Measurements from ENCODE around the gene KLHL29.

The KLHL29 gene

DNA sequence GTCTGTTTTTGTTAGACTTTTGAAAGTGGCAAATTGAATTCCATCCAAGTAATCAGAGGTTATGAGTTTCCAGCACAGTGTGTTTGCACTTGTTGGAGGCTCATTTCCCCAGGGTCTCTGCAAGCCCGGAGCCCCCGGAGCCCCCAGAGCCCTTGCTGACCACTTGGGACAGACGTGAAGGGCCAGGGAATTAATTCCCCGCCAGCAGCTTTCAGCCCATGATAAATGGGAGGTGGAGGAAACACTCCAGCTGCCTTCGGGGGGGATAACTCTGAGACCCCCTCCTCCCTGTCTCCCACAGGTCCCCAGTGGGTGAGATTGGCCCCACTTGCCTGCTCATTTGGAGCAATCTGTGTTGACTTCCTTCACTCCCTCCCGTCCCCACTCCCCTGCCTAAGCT, 79.2 kb downstream of the KLHL29 start:
- no peak overlapping the region for H2BK5ac ChIP-seq (ENCODE audit: low read depth, low read length, poor library complexity)
- no CpG with 5 or more reads among the region's 6 CpGs for WGBS (ENCODE audit: extremely low coverage, insufficient coverage, insufficient read length)
- H3K79me2 ChIP-seq (ENCODE audit: control insufficient read depth, insufficient read depth, low read length, poor library complexity) = no peaks in the 10 kb centered on the region
- no peaks in the 10 kb centered on the region for H3K79me1 ChIP-seq (ENCODE audit: low read length)
- no peak overlapping the region for H2AFZ ChIP-seq (ENCODE audit: insufficient read depth, low read length, poor library complexity)
- H4K12ac ChIP-seq (ENCODE audit: low read depth, low read length) = no peak overlapping the region
- no peak overlapping the region for H3K4ac ChIP-seq (ENCODE audit: low read depth, low read length)
- H3K23ac ChIP-seq (ENCODE audit: low read length) = no peak overlapping the region
- no peaks in the 10 kb centered on the region for H3K36me3 ChIP-seq (ENCODE audit: control insufficient read depth in 1 of 2, insufficient read depth in 2 of 2, low read length in 2 of 2)
- H4K8ac ChIP-seq (ENCODE audit: low read depth, low read length) = no peak overlapping the region
- peaks cover 3% of the 10 kb centered on the region for H3K9me3 ChIP-seq (ENCODE audit: insufficient read depth, low read depth, low read length)
- H2AK5ac ChIP-seq (ENCODE audit: low read length) = no peak overlapping the region
- H3K27me3 ChIP-seq (ENCODE audit: insufficient read depth, low read length) = no peaks in the 10 kb centered on the region
- H3K18ac ChIP-seq (ENCODE audit: low read length) = no peak overlapping the region
- no peak overlapping the region for H3K27ac ChIP-seq (ENCODE audit: low read depth, low read length)
- no peak overlapping the region for H3K14ac ChIP-seq (ENCODE audit: low read length)
- H3K4me2 ChIP-seq (ENCODE audit: low read length) = no peak overlapping the region
- no peak overlapping the region for H3K4me3 ChIP-seq (ENCODE audit: low read depth, low read length)
- H3K4me1 ChIP-seq (ENCODE audit: control insufficient read depth in 1 of 2, insufficient read depth in 2 of 2, low read length in 2 of 2) = no peaks in the 10 kb centered on the region
- no peak overlapping the region for H2BK120ac ChIP-seq (ENCODE audit: insufficient read depth, low read length, poor library complexity)
- no peak for DNase-seq
- H4K91ac ChIP-seq (ENCODE audit: low read depth, low read length) = no peak overlapping the region
- H3K9ac ChIP-seq (ENCODE audit: low read length) = no peak overlapping the region
- no peak overlapping the region for H2BK12ac ChIP-seq (ENCODE audit: low read length)

DNA sequence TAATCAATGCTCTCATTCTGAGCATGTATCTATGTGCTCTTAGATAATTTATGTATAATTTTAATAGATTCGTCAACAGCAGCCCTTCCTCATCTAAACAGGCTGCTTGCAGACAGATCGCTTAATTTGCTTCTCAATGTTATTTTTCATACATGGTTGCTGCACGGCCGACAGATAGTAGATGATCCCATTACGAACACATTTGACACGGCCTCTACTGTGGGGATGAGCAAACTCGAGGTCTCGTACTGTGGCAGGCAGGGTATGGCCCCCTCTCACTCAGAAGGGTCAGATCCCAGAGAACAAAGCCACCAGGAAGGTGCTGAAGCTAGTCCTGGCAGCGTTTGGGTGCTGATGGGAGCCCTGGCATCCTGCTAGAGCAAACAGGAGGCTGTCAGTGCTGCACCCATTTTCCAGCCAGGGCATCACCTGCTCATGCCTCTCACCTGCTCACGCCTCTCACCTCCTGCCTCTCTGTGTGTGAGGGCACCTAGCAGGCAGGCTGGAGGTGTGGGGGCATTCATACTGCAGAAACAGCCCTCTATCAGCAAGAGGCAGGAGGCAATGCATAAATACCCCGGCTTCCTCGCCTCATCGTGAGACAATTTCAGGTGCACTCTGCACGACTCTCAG, 80.0 kb downstream of the KLHL29 start:
- no peak overlapping the region for H4K12ac ChIP-seq (ENCODE audit: low read depth, low read length)
- H2BK5ac ChIP-seq (ENCODE audit: low read depth, low read length, poor library complexity) = no peak overlapping the region
- H3K18ac ChIP-seq (ENCODE audit: low read length) = peak overlapping the region; percentile 21
- no peak overlapping the region for H3K27ac ChIP-seq (ENCODE audit: low read depth, low read length)
- no peak overlapping the region for H3K9ac ChIP-seq (ENCODE audit: low read length)
- peaks cover 3% of the 10 kb centered on the region for H3K9me3 ChIP-seq (ENCODE audit: insufficient read depth, low read depth, low read length)
- no peaks in the 10 kb centered on the region for H3K79me2 ChIP-seq (ENCODE audit: control insufficient read depth, insufficient read depth, low read length, poor library complexity)
- no peak for DNase-seq
- no peaks in the 10 kb centered on the region for H3K36me3 ChIP-seq (ENCODE audit: control insufficient read depth in 1 of 2, insufficient read depth in 2 of 2, low read length in 2 of 2)
- no peak overlapping the region for H3K14ac ChIP-seq (ENCODE audit: low read length)
- H4K91ac ChIP-seq (ENCODE audit: low read depth, low read length) = no peak overlapping the region
- no CpG with 5 or more reads among the region's 14 CpGs for WGBS (ENCODE audit: extremely low coverage, insufficient coverage, insufficient read length)
- no peak overlapping the region for H4K8ac ChIP-seq (ENCODE audit: low read depth, low read length)
- H3K4me1 ChIP-seq (ENCODE audit: control insufficient read depth in 1 of 2, insufficient read depth in 2 of 2, low read length in 2 of 2) = no peaks in the 10 kb centered on the region
- H2BK12ac ChIP-seq (ENCODE audit: low read length) = no peak overlapping the region
- no peak overlapping the region for H3K4me2 ChIP-seq (ENCODE audit: low read length)
- H3K4ac ChIP-seq (ENCODE audit: low read depth, low read length) = no peak overlapping the region
- H3K23ac ChIP-seq (ENCODE audit: low read length) = no peak overlapping the region
- no peak overlapping the region for H3K4me3 ChIP-seq (ENCODE audit: low read depth, low read length)
- no peak overlapping the region for H2AK5ac ChIP-seq (ENCODE audit: low read length)
- no peaks in the 10 kb centered on the region for H3K79me1 ChIP-seq (ENCODE audit: low read length)
- no peak overlapping the region for H2BK120ac ChIP-seq (ENCODE audit: insufficient read depth, low read length, poor library complexity)
- no peaks in the 10 kb centered on the region for H3K27me3 ChIP-seq (ENCODE audit: insufficient read depth, low read length)
- H2AFZ ChIP-seq (ENCODE audit: insufficient read depth, low read length, poor library complexity) = no peak overlapping the region

DNA sequence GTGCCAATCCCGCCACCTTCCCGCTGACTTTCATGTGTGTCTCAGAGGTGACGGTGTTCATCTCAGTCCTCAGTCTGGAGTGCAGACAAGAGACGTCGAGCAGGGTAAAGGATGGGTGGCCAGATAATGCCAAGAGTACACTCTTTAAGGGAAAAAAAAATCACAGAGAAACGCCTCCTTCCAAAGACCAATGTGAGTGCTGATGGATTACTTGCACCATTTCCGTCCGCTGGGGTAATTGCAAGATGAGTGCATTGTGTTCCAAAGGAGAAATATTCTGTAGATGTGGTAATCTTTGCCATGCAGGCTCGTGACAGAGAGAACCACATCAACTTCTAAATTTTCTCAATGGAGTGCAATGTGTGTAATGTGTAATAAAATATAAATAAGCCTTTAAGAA, 81.0 kb downstream of the KLHL29 start:
- H3K27me3 ChIP-seq (ENCODE audit: insufficient read depth, low read length) = no peaks in the 10 kb centered on the region
- peaks cover 3% of the 10 kb centered on the region for H3K9me3 ChIP-seq (ENCODE audit: insufficient read depth, low read depth, low read length)
- H3K36me3 ChIP-seq (ENCODE audit: control insufficient read depth in 1 of 2, insufficient read depth in 2 of 2, low read length in 2 of 2) = no peaks in the 10 kb centered on the region
- no peaks in the 10 kb centered on the region for H3K79me1 ChIP-seq (ENCODE audit: low read length)
- WGBS (ENCODE audit: extremely low coverage, insufficient coverage, insufficient read length) = no CpG with 5 or more reads among the region's 9 CpGs
- no peak overlapping the region for H3K18ac ChIP-seq (ENCODE audit: low read length)
- no peaks in the 10 kb centered on the region for H3K4me1 ChIP-seq (ENCODE audit: control insufficient read depth in 1 of 2, insufficient read depth in 2 of 2, low read length in 2 of 2)
- DNase-seq = no peak
- H3K27ac ChIP-seq (ENCODE audit: low read depth, low read length) = no peak overlapping the region
- H3K4ac ChIP-seq (ENCODE audit: low read depth, low read length) = no peak overlapping the region
- H4K12ac ChIP-seq (ENCODE audit: low read depth, low read length) = no peak overlapping the region
- no peak overlapping the region for H2BK120ac ChIP-seq (ENCODE audit: insufficient read depth, low read length, poor library complexity)
- no peak overlapping the region for H2AFZ ChIP-seq (ENCODE audit: insufficient read depth, low read length, poor library complexity)
- no peak overlapping the region for H2AK5ac ChIP-seq (ENCODE audit: low read length)
- no peak overlapping the region for H2BK5ac ChIP-seq (ENCODE audit: low read depth, low read length, poor library complexity)
- H3K14ac ChIP-seq (ENCODE audit: low read length) = no peak overlapping the region
- no peaks in the 10 kb centered on the region for H3K79me2 ChIP-seq (ENCODE audit: control insufficient read depth, insufficient read depth, low read length, poor library complexity)
- H2BK12ac ChIP-seq (ENCODE audit: low read length) = no peak overlapping the region
- H4K8ac ChIP-seq (ENCODE audit: low read depth, low read length) = no peak overlapping the region
- no peak overlapping the region for H4K91ac ChIP-seq (ENCODE audit: low read depth, low read length)
- no peak overlapping the region for H3K4me3 ChIP-seq (ENCODE audit: low read depth, low read length)
- no peak overlapping the region for H3K4me2 ChIP-seq (ENCODE audit: low read length)
- H3K23ac ChIP-seq (ENCODE audit: low read length) = no peak overlapping the region
- no peak overlapping the region for H3K9ac ChIP-seq (ENCODE audit: low read length)

DNA sequence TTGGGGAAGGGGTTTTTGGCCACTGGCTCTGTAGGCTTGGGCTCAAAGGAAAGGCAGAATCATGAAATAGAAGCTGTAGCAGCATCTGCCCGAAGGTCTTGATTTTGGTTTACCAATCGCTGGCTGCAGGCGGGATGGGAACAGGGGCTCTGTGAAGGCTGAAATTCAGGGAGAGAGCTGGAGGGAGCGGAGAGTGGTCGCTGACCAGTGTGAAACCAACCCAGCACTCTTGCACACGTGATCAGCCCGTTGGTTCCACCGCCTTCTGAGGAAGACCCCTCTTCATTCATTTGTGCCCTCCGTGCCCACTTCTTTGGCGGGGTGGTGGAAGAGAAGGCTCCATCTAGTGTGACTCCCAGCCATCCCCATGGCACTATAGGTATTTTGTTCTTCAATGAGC, 82.6 kb downstream of the KLHL29 start:
- H3K79me2 ChIP-seq (ENCODE audit: control insufficient read depth, insufficient read depth, low read length, poor library complexity) = no peaks in the 10 kb centered on the region
- no peak overlapping the region for H2BK5ac ChIP-seq (ENCODE audit: low read depth, low read length, poor library complexity)
- H2AK5ac ChIP-seq (ENCODE audit: low read length) = no peak overlapping the region
- no peaks in the 10 kb centered on the region for H3K36me3 ChIP-seq (ENCODE audit: control insufficient read depth in 1 of 2, insufficient read depth in 2 of 2, low read length in 2 of 2)
- no peak overlapping the region for H2AFZ ChIP-seq (ENCODE audit: insufficient read depth, low read length, poor library complexity)
- H3K9ac ChIP-seq (ENCODE audit: low read length) = no peak overlapping the region
- no peaks in the 10 kb centered on the region for H3K79me1 ChIP-seq (ENCODE audit: low read length)
- no peak overlapping the region for H3K4me3 ChIP-seq (ENCODE audit: low read depth, low read length)
- H4K91ac ChIP-seq (ENCODE audit: low read depth, low read length) = no peak overlapping the region
- H3K4me1 ChIP-seq (ENCODE audit: control insufficient read depth in 1 of 2, insufficient read depth in 2 of 2, low read length in 2 of 2) = no peaks in the 10 kb centered on the region
- no peak overlapping the region for H3K27ac ChIP-seq (ENCODE audit: low read depth, low read length)
- no peak overlapping the region for H2BK12ac ChIP-seq (ENCODE audit: low read length)
- H4K12ac ChIP-seq (ENCODE audit: low read depth, low read length) = no peak overlapping the region
- peaks cover 2% of the 10 kb centered on the region for H3K9me3 ChIP-seq (ENCODE audit: insufficient read depth, low read depth, low read length)
- H3K23ac ChIP-seq (ENCODE audit: low read length) = no peak overlapping the region
- DNase-seq = no peak
- H3K18ac ChIP-seq (ENCODE audit: low read length) = no peak overlapping the region
- no peak overlapping the region for H3K4me2 ChIP-seq (ENCODE audit: low read length)
- H2BK120ac ChIP-seq (ENCODE audit: insufficient read depth, low read length, poor library complexity) = no peak overlapping the region
- WGBS (ENCODE audit: extremely low coverage, insufficient coverage, insufficient read length) = no CpG with 5 or more reads among the region's 10 CpGs
- no peaks in the 10 kb centered on the region for H3K27me3 ChIP-seq (ENCODE audit: insufficient read depth, low read length)
- H4K8ac ChIP-seq (ENCODE audit: low read depth, low read length) = no peak overlapping the region
- no peak overlapping the region for H3K4ac ChIP-seq (ENCODE audit: low read depth, low read length)
- H3K14ac ChIP-seq (ENCODE audit: low read length) = no peak overlapping the region
